ENCODE results near the gene TMEM119.

TMEM119 gene

GRCh38 chr12:108644811-108645120 is 46.9 kb upstream of the TMEM119 start:
- H3K4me3 ChIP-seq (replicated peaks; ENCODE audit: insufficient read depth, low read length), result no peak overlapping the region
- no peaks in the 10 kb centered on the region for H3K27me3 ChIP-seq (ENCODE audit: insufficient read depth, poor library complexity, severe bottlenecking)
- no peak overlapping the region for H3K27ac ChIP-seq (replicated peaks)
- TF ChIP-seq POLR2AphosphoS5 (IDR thresholded peaks at IDR 0.05; ENCODE audit: low read depth), result no peak
- DNase-seq (ENCODE audit: low read depth in 1 of 2, low spot score in 1 of 2), result no peak

- Histone ChIP-seq H3K27ac (replicated peaks) (no peak overlapping the region), H3K27me3 (ENCODE audit: insufficient read depth, poor library complexity, severe bottlenecking) (no peaks in the 10 kb centered on the region), H3K4me3 (replicated peaks; ENCODE audit: insufficient read depth, low read length) (no peak overlapping the region)
- DNase-seq (ENCODE audit: low read depth in 1 of 2, low spot score in 1 of 2), result no peak
- TF ChIP-seq, protein P1, sequence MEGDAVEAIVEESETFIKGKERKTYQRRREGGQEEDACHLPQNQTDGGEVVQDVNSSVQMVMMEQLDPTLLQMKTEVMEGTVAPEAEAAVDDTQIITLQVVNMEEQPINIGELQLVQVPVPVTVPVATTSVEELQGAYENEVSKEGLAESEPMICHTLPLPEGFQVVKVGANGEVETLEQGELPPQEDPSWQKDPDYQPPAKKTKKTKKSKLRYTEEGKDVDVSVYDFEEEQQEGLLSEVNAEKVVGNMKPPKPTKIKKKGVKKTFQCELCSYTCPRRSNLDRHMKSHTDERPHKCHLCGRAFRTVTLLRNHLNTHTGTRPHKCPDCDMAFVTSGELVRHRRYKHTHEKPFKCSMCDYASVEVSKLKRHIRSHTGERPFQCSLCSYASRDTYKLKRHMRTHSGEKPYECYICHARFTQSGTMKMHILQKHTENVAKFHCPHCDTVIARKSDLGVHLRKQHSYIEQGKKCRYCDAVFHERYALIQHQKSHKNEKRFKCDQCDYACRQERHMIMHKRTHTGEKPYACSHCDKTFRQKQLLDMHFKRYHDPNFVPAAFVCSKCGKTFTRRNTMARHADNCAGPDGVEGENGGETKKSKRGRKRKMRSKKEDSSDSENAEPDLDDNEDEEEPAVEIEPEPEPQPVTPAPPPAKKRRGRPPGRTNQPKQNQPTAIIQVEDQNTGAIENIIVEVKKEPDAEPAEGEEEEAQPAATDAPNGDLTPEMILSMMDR (IDR thresholded peaks at IDR 0.05; ENCODE audit: insufficient read depth, low read length), result no peak
- no peak for TF ChIP-seq GABPA (IDR thresholded peaks at IDR 0.05; ENCODE audit: low read depth)
- TF ChIP-seq POLR2AphosphoS5 (IDR thresholded peaks at IDR 0.05; ENCODE audit: low read depth), result no peak
- no peak for TF ChIP-seq SPI1 (IDR thresholded peaks at IDR 0.05; ENCODE audit: borderline replicate concordance, low read depth)
- TF ChIP-seq, protein P2, sequence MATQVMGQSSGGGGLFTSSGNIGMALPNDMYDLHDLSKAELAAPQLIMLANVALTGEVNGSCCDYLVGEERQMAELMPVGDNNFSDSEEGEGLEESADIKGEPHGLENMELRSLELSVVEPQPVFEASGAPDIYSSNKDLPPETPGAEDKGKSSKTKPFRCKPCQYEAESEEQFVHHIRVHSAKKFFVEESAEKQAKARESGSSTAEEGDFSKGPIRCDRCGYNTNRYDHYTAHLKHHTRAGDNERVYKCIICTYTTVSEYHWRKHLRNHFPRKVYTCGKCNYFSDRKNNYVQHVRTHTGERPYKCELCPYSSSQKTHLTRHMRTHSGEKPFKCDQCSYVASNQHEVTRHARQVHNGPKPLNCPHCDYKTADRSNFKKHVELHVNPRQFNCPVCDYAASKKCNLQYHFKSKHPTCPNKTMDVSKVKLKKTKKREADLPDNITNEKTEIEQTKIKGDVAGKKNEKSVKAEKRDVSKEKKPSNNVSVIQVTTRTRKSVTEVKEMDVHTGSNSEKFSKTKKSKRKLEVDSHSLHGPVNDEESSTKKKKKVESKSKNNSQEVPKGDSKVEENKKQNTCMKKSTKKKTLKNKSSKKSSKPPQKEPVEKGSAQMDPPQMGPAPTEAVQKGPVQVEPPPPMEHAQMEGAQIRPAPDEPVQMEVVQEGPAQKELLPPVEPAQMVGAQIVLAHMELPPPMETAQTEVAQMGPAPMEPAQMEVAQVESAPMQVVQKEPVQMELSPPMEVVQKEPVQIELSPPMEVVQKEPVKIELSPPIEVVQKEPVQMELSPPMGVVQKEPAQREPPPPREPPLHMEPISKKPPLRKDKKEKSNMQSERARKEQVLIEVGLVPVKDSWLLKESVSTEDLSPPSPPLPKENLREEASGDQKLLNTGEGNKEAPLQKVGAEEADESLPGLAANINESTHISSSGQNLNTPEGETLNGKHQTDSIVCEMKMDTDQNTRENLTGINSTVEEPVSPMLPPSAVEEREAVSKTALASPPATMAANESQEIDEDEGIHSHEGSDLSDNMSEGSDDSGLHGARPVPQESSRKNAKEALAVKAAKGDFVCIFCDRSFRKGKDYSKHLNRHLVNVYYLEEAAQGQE (IDR thresholded peaks at IDR 0.05; ENCODE audit: insufficient replicate concordance, low read depth), result no peak
These were observed 46.3 kb upstream of the TMEM119 start for GRCh38 chr12:108643941-108644810.

DNA sequence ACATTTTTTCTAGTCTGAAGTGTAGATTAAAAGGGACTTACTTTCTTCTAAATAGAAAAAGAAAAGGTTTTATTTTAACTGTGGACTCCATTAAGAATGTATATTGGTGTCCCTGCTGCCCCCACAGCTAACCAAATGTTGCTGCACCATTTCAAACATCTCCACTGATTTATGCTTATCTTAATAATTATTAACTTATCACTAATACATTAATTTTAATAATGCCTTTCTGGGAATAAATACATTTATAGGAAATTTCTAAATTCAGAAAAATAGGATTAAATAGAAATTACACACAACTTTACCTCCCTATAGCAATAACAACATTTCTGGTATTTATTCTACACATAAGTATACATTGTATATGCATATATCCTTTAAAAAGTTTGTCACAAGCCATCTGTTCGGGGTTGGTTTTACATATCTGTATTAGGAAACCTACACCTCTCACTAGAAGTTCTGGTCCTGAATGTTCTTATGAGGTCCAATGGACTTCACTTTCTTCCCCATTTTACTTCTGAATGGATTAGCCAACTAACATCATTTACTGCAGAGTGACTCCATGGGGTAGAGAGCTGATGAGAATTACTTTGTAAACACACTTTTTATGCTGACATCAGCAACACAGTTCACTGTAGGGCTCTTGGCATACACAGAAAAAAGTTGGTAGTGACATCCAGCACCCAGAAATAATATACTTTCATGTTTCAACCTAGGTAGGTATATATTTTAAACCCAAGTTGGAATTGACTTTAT is 45.2 kb upstream of the TMEM119 start:
- DNase-seq (ENCODE audit: low read depth in 1 of 2, low spot score in 1 of 2), result no peak
- TF ChIP-seq POLR2AphosphoS5 (IDR thresholded peaks at IDR 0.05; ENCODE audit: low read depth) (no peak), SPI1 (IDR thresholded peaks at IDR 0.05; ENCODE audit: borderline replicate concordance, low read depth) (no peak), GABPA (IDR thresholded peaks at IDR 0.05; ENCODE audit: low read depth) (no peak)
- TF ChIP-seq, protein P1 (IDR thresholded peaks at IDR 0.05; ENCODE audit: insufficient read depth, low read length), result no peak
- TF ChIP-seq, protein P2 (IDR thresholded peaks at IDR 0.05; ENCODE audit: insufficient replicate concordance, low read depth), result no peak
- no peak overlapping the region for H3K4me3 ChIP-seq (replicated peaks; ENCODE audit: insufficient read depth, low read length)
- no peak overlapping the region for H3K27ac ChIP-seq (replicated peaks)
- no peaks in the 10 kb centered on the region for H3K27me3 ChIP-seq (ENCODE audit: insufficient read depth, poor library complexity, severe bottlenecking)

- no peak for DNase-seq (ENCODE audit: low read depth in 1 of 2, low spot score in 1 of 2)
- Histone ChIP-seq H3K4me3 (replicated peaks; ENCODE audit: insufficient read depth, low read length) (no peak overlapping the region), H3K27me3 (ENCODE audit: insufficient read depth, poor library complexity, severe bottlenecking) (no peaks in the 10 kb centered on the region), H3K27ac (replicated peaks) (peak overlapping the region; percentile 59)
- TF ChIP-seq SPI1 (IDR thresholded peaks at IDR 0.05; ENCODE audit: borderline replicate concordance, low read depth), result no peak
- no peak; the same call in 1 of the 2 replicates for TF ChIP-seq POLR2AphosphoS5 (IDR thresholded peaks at IDR 0.05; ENCODE audit: low read depth)
- TF ChIP-seq, protein P2 (IDR thresholded peaks at IDR 0.05; ENCODE audit: insufficient replicate concordance, low read depth), result no peak
- TF ChIP-seq GABPA (IDR thresholded peaks at IDR 0.05; ENCODE audit: low read depth), result no peak
- TF ChIP-seq, protein P1 (IDR thresholded peaks at IDR 0.05; ENCODE audit: insufficient read depth, low read length), result no peak
These were observed 44.5 kb upstream of the TMEM119 start for GRCh38 chr12:108642269-108642870.
